ENCODE results near the gene MAST3.

The MAST3 gene

DNA sequence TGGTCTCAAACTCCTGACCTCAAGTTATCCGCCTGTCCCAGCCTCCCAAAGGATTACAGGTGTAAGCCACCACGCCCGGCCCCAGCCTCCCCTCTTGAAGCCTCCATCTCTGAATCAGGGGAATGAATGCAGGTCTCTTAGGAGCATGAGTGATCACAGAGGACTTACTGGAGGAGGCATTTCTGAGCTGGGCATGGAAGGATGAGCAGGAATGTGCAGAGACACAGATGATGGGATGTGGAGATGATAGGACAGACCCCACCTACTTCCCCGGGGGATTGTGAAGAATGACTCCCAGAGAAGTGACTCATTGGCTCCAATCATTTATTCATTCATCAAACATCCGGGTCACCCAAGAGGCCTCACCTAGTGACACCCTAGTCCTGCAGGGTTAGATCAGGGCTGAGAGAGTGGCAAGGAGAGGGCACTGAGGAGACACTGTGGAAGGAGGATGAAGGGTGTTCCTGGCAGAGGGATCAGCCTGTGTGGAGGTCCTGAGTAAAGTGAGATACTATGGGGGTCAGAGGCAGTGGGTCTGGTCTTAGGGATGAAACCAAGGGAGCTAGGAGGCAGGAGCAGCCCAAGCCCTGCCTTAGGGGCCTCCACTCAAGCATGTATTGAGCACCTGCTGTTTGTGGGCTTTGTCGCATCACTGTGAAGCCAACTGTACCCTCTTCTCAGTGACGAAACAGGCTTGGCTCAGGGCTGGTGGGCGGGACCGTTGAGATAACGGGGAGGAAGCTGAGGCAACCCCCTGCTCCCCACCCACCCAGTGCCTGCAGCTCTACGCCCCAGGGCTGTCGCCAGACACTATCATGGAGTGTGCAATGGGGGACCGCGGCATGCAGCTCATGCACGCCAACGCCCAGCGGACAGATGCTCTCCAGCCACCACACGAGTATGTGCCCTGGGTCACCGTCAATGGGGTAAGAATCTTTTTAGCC lies 79.1 kb downstream of the MAST3 start:
- in situ Hi-C loops (cut with MboI; ENCODE audit: low sequenced_read_pairs) = no loop called here

DNA sequence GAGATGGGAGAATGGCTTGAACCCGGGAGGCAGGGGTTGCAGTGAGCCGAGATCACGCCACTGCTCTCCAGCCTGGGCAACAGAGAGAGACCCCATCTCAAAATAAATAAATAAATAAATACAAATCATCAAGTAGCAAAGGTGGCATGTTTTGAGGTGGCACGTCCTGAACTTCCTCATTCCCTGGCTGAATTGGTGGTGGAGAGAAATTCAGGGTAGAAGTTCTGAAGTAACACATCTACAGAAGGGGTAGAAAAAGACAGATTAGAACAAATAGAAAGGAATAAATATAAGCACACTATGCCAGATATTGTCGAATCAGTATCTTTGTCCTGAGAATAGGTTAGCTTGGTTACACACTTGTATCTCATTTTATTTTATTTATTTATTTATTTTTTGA lies 82.4 kb downstream of the MAST3 start:
- in situ Hi-C loops (cut with MboI; ENCODE audit: low sequenced_read_pairs) = no loop called here

DNA sequence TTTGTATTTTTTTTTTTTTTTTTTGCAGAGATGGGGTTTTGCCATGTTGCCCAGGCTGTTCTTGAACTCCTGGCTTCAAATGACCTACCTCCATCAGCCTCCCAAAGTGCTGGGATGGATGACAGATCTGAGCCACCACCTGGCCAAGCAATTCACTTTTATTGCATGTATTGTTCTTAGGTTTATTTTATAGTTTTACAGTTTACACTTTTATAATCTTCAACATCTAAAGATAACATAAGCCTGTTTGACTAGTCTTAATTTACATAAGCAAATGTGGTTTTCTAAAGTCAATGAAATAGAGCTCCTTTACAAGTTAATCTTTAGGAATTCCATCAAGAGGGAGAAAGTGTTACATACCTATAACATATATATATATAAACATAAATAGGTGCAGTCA lies 86.0 kb downstream of the MAST3 start:
- in situ Hi-C loops (cut with MboI; ENCODE audit: low sequenced_read_pairs) = no loop called here

DNA sequence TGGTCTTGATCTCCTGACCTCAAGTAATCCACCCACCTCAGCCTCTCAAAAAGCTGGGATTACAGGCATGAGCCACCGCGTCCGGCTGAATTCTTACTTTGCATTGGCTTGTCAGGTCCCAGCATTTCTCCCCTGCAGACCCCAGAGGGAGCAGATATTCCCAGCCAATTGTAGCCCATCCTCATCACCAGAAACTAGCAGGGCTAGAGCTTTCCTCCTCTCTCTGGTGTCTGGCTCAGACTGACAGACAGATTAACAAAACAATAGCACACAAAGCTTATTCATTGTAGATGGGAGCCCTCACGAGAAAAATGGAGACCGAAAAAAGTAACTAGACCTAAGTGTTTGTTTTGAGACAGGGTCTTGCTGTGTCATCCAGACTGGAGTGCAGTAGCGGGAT lies 88.0 kb downstream of the MAST3 start:
- in situ Hi-C loops (cut with MboI; ENCODE audit: low sequenced_read_pairs) = no loop called here

DNA sequence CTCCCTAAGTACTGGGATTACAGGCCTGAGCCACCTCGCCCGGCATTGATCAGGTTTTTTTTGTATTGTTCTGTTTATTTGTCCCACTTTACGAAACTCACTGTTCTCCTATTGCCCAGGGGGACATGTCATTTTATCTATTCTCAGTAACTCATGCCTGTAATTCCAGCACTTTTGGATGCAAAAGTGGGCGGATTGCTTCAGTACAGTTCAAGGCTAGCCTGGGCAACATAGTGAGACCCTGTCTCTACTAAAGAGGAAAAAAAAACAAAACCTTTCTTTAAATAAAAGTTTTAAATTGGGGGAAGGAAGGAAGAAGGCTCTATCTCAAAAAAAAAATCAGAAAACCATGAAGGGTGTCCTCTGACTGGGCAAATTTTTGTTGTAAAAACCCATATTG lies 92.7 kb downstream of the MAST3 start:
- in situ Hi-C loops (cut with MboI; ENCODE audit: low sequenced_read_pairs) = no loop called here

DNA sequence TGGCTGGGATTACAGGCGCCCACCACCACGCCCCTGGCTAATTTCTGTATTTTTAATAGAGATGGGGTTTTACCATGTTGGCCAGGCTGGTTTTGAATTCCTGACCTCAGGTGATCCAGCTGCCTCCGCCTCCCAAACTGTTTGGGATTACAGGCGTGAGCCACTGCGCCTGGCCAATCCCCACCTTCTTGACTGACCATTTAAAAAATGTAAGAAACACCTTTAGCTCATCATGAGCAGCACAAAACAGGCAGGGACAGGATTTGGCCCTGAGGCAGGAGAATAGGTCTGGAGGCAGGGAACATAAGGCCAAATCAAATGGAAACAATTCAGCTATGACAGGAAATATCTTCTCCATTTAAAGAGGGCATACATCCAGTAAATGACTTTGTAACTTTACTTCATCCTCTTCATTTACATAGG lies 94.1 kb downstream of the MAST3 start:
- in situ Hi-C loops (cut with MboI; ENCODE audit: low sequenced_read_pairs) = no loop called here

DNA sequence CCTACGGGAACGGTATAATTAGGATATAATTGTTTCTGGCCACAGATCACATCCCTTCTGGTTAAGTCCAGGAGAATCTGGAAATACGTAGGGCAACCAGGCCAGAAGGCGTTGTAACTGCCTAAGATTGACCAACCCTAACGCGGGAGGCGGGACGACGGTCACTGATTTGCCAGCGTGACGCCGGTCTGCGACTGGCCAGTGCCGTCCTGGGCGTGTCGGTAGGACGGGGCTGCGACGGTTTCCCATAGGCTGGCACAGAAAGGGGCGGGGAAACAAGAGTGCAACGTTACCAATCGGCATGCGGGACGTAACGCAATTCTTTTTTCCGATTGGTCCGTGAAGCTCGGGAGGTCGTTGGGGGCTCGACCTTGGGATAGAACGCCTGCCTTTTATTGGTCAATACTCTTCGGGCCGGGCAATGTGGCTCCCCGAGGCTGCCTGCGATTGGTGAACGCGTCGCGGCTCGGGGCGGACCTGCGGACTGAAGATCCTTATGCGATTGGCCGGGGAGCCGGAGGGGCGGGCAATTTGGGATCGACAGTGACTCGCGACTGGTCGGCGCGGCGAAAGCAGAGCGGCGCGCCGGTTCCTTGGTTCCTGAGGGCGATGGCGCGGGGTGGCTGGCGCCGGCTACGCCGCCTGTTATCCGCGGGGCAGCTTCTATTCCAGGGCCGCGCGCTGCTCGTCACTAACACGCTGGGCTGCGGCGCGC lies 95.3 kb downstream of the MAST3 start, which contains the start of gene MPV17L2:
Gene MPV17L2 (plus strand): TSS at position 546 of the 715 bp plus-strand sequence. CDS start 64 bp downstream, at position 610.
- in situ Hi-C loops (cut with MboI; ENCODE audit: low sequenced_read_pairs) = no loop called here

DNA sequence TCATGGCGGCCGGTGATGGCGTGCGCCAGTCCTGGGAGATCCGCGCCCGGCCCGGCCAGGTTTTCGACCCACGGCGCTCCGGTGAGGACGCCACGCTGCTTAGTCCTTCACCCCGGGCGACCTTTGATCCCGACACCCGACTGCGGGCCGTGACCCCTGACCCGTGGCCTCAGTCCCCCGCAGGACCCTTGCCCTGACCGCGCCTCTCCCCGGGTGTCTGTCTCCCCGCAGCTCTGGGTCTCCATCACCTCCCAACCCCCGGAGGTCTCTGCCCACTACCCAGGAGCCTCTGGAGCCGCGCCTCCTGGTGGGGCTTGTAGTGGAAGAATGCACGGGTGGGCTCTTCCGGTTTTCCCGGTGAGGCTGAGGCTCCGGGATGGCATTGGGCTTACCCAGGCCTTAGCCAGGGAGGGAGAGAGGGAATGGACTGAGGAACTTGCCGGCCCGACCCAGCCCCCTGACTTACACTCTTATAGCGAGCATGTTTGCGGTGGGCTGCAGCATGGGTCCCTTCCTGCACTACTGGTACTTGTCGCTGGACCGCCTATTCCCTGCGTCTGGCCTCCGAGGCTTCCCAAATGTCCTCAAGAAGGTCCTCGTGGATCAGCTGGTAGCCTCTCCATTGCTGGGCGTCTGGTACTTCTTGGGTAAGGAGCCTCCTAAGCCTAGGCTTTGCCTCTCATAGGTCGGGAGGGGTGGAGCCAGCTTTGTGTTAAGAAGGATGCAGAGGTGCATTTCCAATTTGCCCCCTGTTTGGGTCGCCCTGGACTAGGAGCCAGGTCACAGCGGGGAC lies 96.0 kb downstream of the MAST3 start:
- in situ Hi-C loops (cut with MboI; ENCODE audit: low sequenced_read_pairs) = no loop called here

DNA sequence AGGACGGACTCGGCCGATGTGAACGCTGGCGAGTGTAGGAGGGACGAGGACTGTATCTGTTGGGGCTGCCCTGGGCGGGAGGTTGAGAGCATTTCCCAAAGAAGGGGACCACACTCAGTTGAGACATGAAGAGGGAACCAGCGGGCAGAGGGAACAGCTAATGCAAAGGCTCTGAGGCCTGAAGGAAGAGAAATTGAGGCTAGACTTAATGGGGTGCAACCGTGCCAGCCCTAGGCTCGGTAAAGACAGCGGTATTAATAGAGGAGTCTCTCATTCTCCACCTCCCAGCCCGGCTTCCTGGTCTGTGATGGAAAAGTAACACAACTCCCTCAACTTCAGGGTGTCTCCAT lies 96.6 kb downstream of the MAST3 start:
- in situ Hi-C loops (cut with MboI; ENCODE audit: low sequenced_read_pairs) = no loop called here

DNA sequence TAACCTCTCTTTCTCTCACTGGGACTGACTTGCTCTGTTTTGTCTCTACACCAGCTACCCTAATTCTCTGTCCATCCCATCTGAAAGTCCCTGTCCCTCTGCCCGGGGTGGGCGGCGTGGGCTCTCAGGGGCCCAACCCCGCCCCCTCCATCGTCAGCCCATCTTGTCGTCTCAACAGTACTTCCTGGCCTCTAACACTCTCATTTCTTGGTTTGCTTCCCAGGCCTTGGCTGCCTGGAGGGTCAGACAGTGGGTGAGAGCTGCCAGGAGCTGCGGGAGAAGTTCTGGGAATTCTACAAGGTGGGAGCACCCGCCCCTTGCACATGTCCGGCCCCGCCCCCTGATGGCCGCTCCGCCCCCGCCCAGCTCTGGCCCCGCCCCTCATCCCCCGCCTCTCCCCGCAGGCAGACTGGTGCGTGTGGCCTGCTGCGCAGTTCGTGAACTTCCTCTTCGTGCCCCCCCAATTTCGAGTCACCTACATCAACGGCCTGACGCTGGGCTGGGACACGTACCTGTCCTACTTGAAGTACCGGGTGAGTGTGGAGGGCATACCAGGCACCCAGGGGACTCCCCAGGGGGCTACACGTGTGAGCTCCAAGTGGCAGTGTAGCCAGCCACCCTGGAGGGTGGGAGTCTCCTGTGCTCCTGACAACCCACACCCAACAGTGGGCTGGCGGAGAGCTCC lies 97.1 kb downstream of the MAST3 start:
- in situ Hi-C loops (cut with MboI; ENCODE audit: low sequenced_read_pairs) = no loop called here

DNA sequence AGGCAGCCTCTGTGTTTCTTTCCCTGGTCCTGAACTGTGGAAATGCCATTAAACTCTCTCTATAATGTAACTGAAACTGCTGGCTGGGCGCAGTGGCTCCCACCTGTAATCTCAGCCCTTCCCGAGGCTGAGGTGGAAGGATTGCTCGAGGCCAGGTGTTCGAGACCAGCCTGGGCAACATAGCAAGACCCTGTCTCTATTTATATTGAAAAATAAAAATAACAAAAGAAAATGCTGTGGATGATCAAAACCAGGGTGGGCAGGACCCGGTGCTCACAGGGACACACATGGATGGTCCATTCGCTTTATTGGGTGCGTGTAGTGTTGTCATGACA lies 98.9 kb downstream of the MAST3 start:
- in situ Hi-C loops (cut with MboI; ENCODE audit: low sequenced_read_pairs) = no loop called here

DNA sequence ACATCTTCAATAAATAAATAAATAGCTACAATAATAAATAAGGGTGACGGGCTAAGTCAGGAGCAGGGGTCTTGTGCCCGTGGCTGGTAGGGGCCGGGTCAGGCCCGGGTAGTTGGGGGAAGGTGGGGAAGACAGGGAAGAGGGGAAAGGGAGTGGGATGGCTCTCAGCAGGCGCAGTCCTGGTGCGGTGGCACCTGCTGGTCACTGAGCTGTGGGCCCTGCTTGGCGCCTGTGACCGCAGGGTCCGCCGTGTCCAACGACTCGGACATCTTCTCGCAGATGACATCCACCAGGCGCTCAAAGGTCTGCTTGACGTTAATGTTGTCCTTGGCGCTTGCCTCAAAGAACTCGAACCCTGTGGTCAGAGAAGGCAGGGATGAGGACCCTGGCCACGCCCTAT lies 99.7 kb downstream of the MAST3 start:
- in situ Hi-C loops (cut with MboI; ENCODE audit: low sequenced_read_pairs) = no loop called here

DNA sequence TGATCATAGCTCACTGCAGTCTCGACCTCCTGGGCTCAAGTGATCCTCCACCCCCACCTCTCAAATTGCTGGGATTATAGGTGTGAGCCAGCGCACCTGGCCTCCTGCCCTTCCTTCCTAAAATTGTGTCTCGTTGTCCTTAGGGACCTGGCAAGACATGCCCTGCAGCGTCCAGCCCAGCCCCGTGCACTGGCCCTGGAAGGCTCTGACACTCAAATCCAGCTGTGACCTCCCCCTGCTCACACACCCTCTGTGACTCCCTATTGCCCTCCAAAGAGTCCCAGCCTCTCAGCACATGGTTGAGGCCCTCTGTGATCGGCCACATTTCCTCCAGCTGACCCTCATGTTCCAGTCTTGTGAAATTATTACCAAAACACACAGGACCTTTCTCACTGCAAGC lies 100.4 kb downstream of the MAST3 start:
- in situ Hi-C loops (cut with MboI; ENCODE audit: low sequenced_read_pairs) = no loop called here

DNA sequence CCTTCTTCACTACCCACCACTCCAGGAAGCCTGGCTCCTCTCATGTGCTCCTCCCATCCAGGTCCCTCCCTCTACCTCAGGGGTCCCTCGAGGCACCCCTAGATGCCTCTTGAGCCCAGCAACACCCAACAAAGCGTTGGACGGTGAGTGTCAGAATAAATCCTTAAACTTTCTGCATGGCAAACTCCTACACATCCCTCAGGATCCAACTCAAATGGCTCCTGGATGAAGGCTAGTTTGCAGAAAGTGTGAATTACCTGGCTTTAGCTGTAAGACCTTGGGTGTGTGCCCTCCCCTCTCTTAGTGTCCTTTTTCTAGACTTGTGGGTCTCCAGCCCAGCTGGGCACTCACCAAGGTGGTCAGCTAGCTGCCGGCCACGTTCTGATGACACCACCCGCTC lies 100.8 kb downstream of the MAST3 start:
- in situ Hi-C loops (cut with MboI; ENCODE audit: low sequenced_read_pairs) = no loop called here
